HepG2 (cell line): Measurements from ENCODE around the gene RAB3C.

Experiments
- JUND ChIP-seq: sonication (generic); formaldehyde crosslinking; IDR thresholded peaks from 2 replicates; pipeline ENCODE4 v1.8.0; 2022; ENCODE audit warnings: mild to moderate bottlenecking, missing genetic modification reagents
- NR2F2 ChIP-seq: IDR thresholded peaks from 2 replicates; pipeline ENCODE4 v1.6.1; 2012; ENCODE audit warnings: low read depth, inconsistent platforms, borderline replicate concordance
- POLR2A ChIP-seq, 2 experiments: IDR thresholded peaks; 2 replicates each; pipeline ENCODE4 v1.6.1; 2011; ENCODE audit warnings: low read depth in 2 of 2, low read length in 2 of 2, mild to moderate bottlenecking in 1 of 2, moderate library complexity in 1 of 2; ENCODE audit not compliant: insufficient read depth in 1 of 2
- RXRA ChIP-seq: sonication (generic); formaldehyde crosslinking; IDR thresholded peaks from 2 replicates; pipeline ENCODE4 v1.5.1; 2020; ENCODE audit warnings: missing genetic modification reagents
- SP1 ChIP-seq, 2 experiments: fragments of 450-650 bp in 1 of 2; sonication (generic) in 1 of 2; formaldehyde crosslinking in 1 of 2; IDR thresholded peaks; 2 replicates each; pipeline versions ENCODE4 v1.4.0 to v1.6.1; 2016 to 2020; ENCODE audit warnings: missing genetic modification reagents in 1 of 2
- TARDBP ChIP-seq: sonication (generic); formaldehyde crosslinking; IDR thresholded peaks from 2 replicates; pipeline ENCODE4 v1.8.0; 2022; ENCODE audit warnings: mild to moderate bottlenecking, missing genetic modification reagents
- YEATS4 ChIP-seq: sonication (generic); formaldehyde crosslinking; IDR thresholded peaks from 2 replicates; pipeline ENCODE4 v1.4.0; 2020; ENCODE audit warnings: missing genetic modification reagents, borderline replicate concordance
- YY1 ChIP-seq: IDR thresholded peaks from 2 replicates; pipeline ENCODE4 v1.6.1; 2011; ENCODE audit warnings: low read length, low read depth, moderate library complexity, mild to moderate bottlenecking; ENCODE audit not compliant: insufficient read depth, insufficient replicate concordance
- ZFP36 ChIP-seq: fragments of 150-350 bp; IDR thresholded peaks from 2 replicates; pipeline ENCODE4 v1.6.1; 2018; ENCODE audit warnings: borderline replicate concordance, low read length, low read depth; ENCODE audit not compliant: partially characterized antibody
- ZNF24 ChIP-seq: fragments of 450-650 bp; IDR thresholded peaks from 2 replicates; pipeline ENCODE4 v1.6.1; 2017; ENCODE audit warnings: antibody characterized with exemption, mild to moderate bottlenecking
- ZNF768 ChIP-seq: sonication (generic); formaldehyde crosslinking; IDR thresholded peaks from 2 replicates; pipeline ENCODE4 v1.4.0; 2020; ENCODE audit warnings: missing genetic modification reagents

- TF ChIP-seq POLR2A (IDR thresholded peaks at IDR 0.05; ENCODE audit: insufficient read depth in 1 of 2, low read depth in 2 of 2, low read length in 2 of 2) (no peak), RXRA (CRISPR knock-in tag) (no peak), ZFP36 (no peak), YY1 (no peak), ZNF24 (no peak), ZNF768 (CRISPR knock-in tag) (no peak), SP1 (IDR thresholded peaks at IDR 0.05) (no peak), SP1 (CRISPR knock-in tag; IDR thresholded peaks at IDR 0.05) (no peak), JUND (CRISPR knock-in tag) (no peak), NR2F2 (no peak), TARDBP (CRISPR knock-in tag) (no peak), YEATS4 (CRISPR knock-in tag) (no peak)
These were observed 58.7 kb downstream of the RAB3C start for GRCh38 chr5:58641533-58641932.
